HepG2 (cell line): Measurements from ENCODE around the gene MCAM. TPM values are rescaled to one million over a fixed set of nuclear protein-coding genes. Genes with fewer than 3 reads are reported as not detected.
A peak's percentile ranks its signal among the peaks of the same experiment; 100 is the strongest.

Experiments
- ATAC-seq: fragments of 200-7000 bp; cut with Tn5 transposase; 3 replicates; pipeline ENCODE4 v1.9.1; 2020; ENCODE audit warnings: mild to moderate bottlenecking, moderate library complexity
- BruUV-seq: library from RNA; stranded (reverse); fragments of 400-500 nt; replicated peaks from 2 replicates; lab custom pipeline; 2021; lab: Mats Ljungman, UMichigan
- CTCF ChIA-PET: fragments of 300-600 bp; formaldehyde crosslinking; extraction: SDS; loops from one replicate; lab custom pipeline; 2021; ENCODE audit warnings: low total read pairs, inconsistent platforms, low intra/inter-chr PET ratio; lab: Yijun Ruan, JAX
- POLR2A ChIA-PET: fragments of 350-600 bp; sonication (Branson Sonifier 250); formaldehyde crosslinking; loops from one replicate; lab custom pipeline; 2020; ENCODE audit warnings: antibody characterized with exemption, inconsistent platforms; lab: Yijun Ruan, JAX
- DNase-seq: peaks from one replicate; pipeline ENCODE4 v3.0.0-alpha.2; 2015; ENCODE audit warnings: low spot score
- FAIRE-seq: peaks from 3 replicates; lab custom pipeline; 2011; peaks lifted over from hg19 to GRCh38; lab: Jason Lieb, UNC
- H2AFZ ChIP-seq: one replicate; pipeline ENCODE4 v1.6.1; 2011; ENCODE audit warnings: low read length, inconsistent platforms
- H3K27ac ChIP-seq: fragments of 300-600 bp; 3 replicates; pipeline ENCODE4 v1.8.0; 2011; ENCODE audit warnings: mixed run types, mild to moderate bottlenecking, mixed read lengths, low read length, inconsistent platforms; ENCODE audit not compliant: insufficient read depth; ENCODE audit errors: extremely low read length
- H3K27me3 ChIP-seq, 2 experiments: fragments of 200-600 bp in 1 of 2; 2 replicates in 1 of 2; 3 replicates in 1 of 2; pipeline versions ENCODE4 v1.6.0 to v1.8.0; 2011; ENCODE audit warnings: low read length in 2 of 2, mild to moderate bottlenecking in 2 of 2, moderate library complexity in 2 of 2, inconsistent platforms in 1 of 2; ENCODE audit not compliant: insufficient read depth in 2 of 2, control insufficient read depth in 1 of 2
- H3K36me3 ChIP-seq, 2 experiments: fragments of 200-600 bp in 1 of 2; replicated peaks in 1 of 2; 2 replicates in 1 of 2; 3 replicates in 1 of 2; pipeline versions ENCODE4 v1.5.1 to v1.8.0; 2011; ENCODE audit warnings: low read length in 2 of 2, inconsistent platforms in 1 of 2; ENCODE audit not compliant: insufficient read depth in 2 of 2, control insufficient read depth in 1 of 2
- H3K4me1 ChIP-seq: 2 replicates; pipeline ENCODE4 v1.5.1; 2012; ENCODE audit warnings: low read length, inconsistent platforms; ENCODE audit not compliant: insufficient read depth
- H3K4me2 ChIP-seq: 2 replicates; pipeline ENCODE4 v1.6.0; 2011; ENCODE audit warnings: low read depth, low read length, inconsistent platforms
- H3K4me3 ChIP-seq, 3 experiments: fragments of 200-600 bp in 1 of 3; sonication (generic), shearing (Covaris generic) in 1 of 3; replicated peaks in 1 of 3; 2 replicates each; pipeline ENCODE4 v1.5.1; 2011 to 2016; ENCODE audit warnings: low read length in 3 of 3, inconsistent platforms in 2 of 3, low read depth in 2 of 3, mild to moderate bottlenecking in 2 of 3, control low read depth in 1 of 3, mixed read lengths in 1 of 3; ENCODE audit not compliant: insufficient read depth in 1 of 3
- H3K79me2 ChIP-seq: one replicate; pipeline ENCODE4 v1.6.1; 2011; ENCODE audit warnings: low read length, inconsistent platforms; ENCODE audit not compliant: insufficient read depth
- H3K9ac ChIP-seq: 2 replicates; pipeline ENCODE4 v1.6.0; 2011; ENCODE audit warnings: mild to moderate bottlenecking, low read depth, low read length, inconsistent platforms; ENCODE audit not compliant: insufficient read depth
- H3K9me3 ChIP-seq: 2 replicates; pipeline ENCODE4 v1.5.1; 2012; ENCODE audit warnings: mild to moderate bottlenecking, low read length
- H4K20me1 ChIP-seq: 2 replicates; pipeline ENCODE4 v1.6.0; 2011; ENCODE audit warnings: inconsistent platforms, mild to moderate bottlenecking, low read length, moderate library complexity; ENCODE audit not compliant: insufficient read depth
- AGO2 ChIP-seq: fragments of 200-400 bp; formaldehyde crosslinking; optimal IDR thresholded peaks from 2 replicates; pipeline ENCODE3; 2017; ENCODE audit warnings: mild to moderate bottlenecking, low read depth, low read length, moderate library complexity
- DRAP1 ChIP-seq: IDR thresholded peaks from 2 replicates; pipeline ENCODE4 v1.6.1; 2016; ENCODE audit warnings: missing genetic modification reagents, missing compliant biosample characterization
- FLYWCH1 ChIP-seq: sonication (generic); formaldehyde crosslinking; IDR thresholded peaks from 2 replicates; pipeline ENCODE4 v1.8.1; 2023; ENCODE audit warnings: mild to moderate bottlenecking, missing genetic modification reagents
- FOXJ3 ChIP-seq: sonication (generic); formaldehyde crosslinking; IDR thresholded peaks from 2 replicates; pipeline ENCODE4 v1.4.0; 2020; ENCODE audit warnings: missing genetic modification reagents, mild to moderate bottlenecking, borderline replicate concordance
- POLR2A ChIP-seq, 2 experiments: IDR thresholded peaks; 2 replicates each; pipeline ENCODE4 v1.6.1; 2011; ENCODE audit warnings: low read depth in 2 of 2, low read length in 2 of 2, mild to moderate bottlenecking in 1 of 2, moderate library complexity in 1 of 2; ENCODE audit not compliant: insufficient read depth in 1 of 2
- RBFOX2 ChIP-seq: fragments of 200-400 bp; formaldehyde crosslinking; IDR thresholded peaks from 2 replicates; pipeline ENCODE4 v1.6.1; 2017; ENCODE audit warnings: low read depth, mild to moderate bottlenecking, low read length
- ZNF317 ChIP-seq: sonication (generic); formaldehyde crosslinking; IDR thresholded peaks from 2 replicates; pipeline ENCODE4 v1.5.0; 2020; ENCODE audit warnings: mild to moderate bottlenecking, missing genetic modification reagents
- WGBS: methylation state at CpG from one replicate; pipeline ENCODE4 v1.1.6; 2017; ENCODE audit warnings: low lambda C conversion rate; 5-methylcytosine and 5-hydroxymethylcytosine counted together
- in situ Hi-C: cut with HindIII; loops from 2 replicates; pipeline ENCODE4 v1.10.0; 2017; ENCODE audit warnings: low pct_unique_long_range_greater_than_20kb; ENCODE audit not compliant: extremely low pct_ligation_motif_present
- intact Hi-C: fragments of 100-400 bp; cut with micrococcal nuclease; formaldehyde crosslinking; loops from one replicate; pipeline ENCODE4 v1.10.0; 2022; ENCODE audit not compliant: unreplicated experiment
- polyA plus RNA-seq, 8 experiments: library from polyadenylated mRNA; depleted of rRNA in 3 of 8; stranded (reverse) in 7 of 8; unstranded in 1 of 8; fragments of >200 nt; fragmentation: Illumina TruSeq in 4 of 8; extraction: Trizol in 4 of 8; gene quantifications; 2 replicates each; pipeline versions ENCODE4 v1.2.1 to v1.2.3, GENCODE V29; 2011 to 2016; ENCODE audit warnings: low read depth in 4 of 8, missing spikeins in 1 of 8, mixed read lengths in 1 of 8; ENCODE audit not compliant: insufficient read depth in 1 of 8
- total RNA-seq, 5 experiments: library from RNA; depleted of rRNA; stranded (reverse); fragments of >200 nt; fragmentation: Illumina TruSeq; extraction: Trizol; gene quantifications; 2 replicates each; pipeline ENCODE4 v1.2.3, GENCODE V29; 2016; ENCODE audit warnings: low read depth in 1 of 5

Gene MCAM
- total and polyA plus RNA-seq, 2 of the 13 experiments (the other 11 are each of a cell fraction or from before 2014, with no cell fraction given) = 12.1 to 15.2 TPM

- ATAC-seq (no peak), DNase-seq (no peak), FAIRE-seq (no peak)
- H3K36me3 ChIP-seq = peaks cover 8 to 14% of the 10 kb centered on the region in 2 experiments; a peak in 4 of 5 replicates
- in situ Hi-C loops (loop anchor here (5.0 to 10.0 kb wide), 2 partner anchors 36 to 139 kb away; no protein-coding TSS in a partner anchor), intact Hi-C loops (loop anchor here (2.0 kb wide), 1 partner anchor 17 kb away; no protein-coding TSS in a partner anchor)
- peak overlapping the region; percentile 89 for H3K4me2 ChIP-seq
- no peak overlapping the region for H3K27ac ChIP-seq
- H3K9me3 ChIP-seq = no peaks in the 10 kb centered on the region
- TF ChIP-seq AGO2 (peak; percentile 34), RBFOX2 (peak; percentile 15; the same call in 1 of the 2 replicates), DRAP1 (CRISPR knock-in tag) (no peak), POLR2A (IDR thresholded peaks at IDR 0.05; ENCODE audit: insufficient read depth in 1 of 2, low read depth in 2 of 2, low read length in 2 of 2) (0 out of 4 replicates have a peak, but pooled peaks of 1 of the 2 experiments have one; percentile 16), FOXJ3 (no peak), ZNF317 (CRISPR knock-in tag) (peak; percentile 96), FLYWCH1 (CRISPR knock-in tag) (no peak)
- peaks cover 24% of the 10 kb centered on the region for H3K79me2 ChIP-seq
- peaks cover 4% of the 10 kb centered on the region; the same call in 1 of the 2 replicates for H4K20me1 ChIP-seq
- H3K27me3 ChIP-seq = peaks cover 0 to 3% of the 10 kb centered on the region in 2 experiments; a peak in 3 of 5 replicates
- H3K4me3 ChIP-seq = peak overlapping the region; percentile 78 to 94 (median 87)
- peak overlapping the region; percentile 86 for H3K9ac ChIP-seq
- POLR2A ChIA-PET = interaction anchor here (0.9 to 1.0 kb wide), 2 partner anchors 17 to 32 kb away, joined by 3 to 4 read pairs; no protein-coding TSS in a partner anchor
- 96% methylated on average over 24 of the region's 30 CpGs for WGBS
- BruUV-seq = no TSS peak
- peaks cover 57% of the 10 kb centered on the region for H3K4me1 ChIP-seq
- CTCF ChIA-PET = no interaction called here
- no peak overlapping the region for H2AFZ ChIP-seq
These were observed 19.0 kb upstream of the MCAM start for GRCh38 chr11:119335655-119336543.
